Esophagus squamous epithelium (tissue), 4 donors: ENCODE results near the gene TAS1R2.

Experiments used
- CTCF ChIP-seq, 6 experiments: fragments of 450-650 bp in 4 of 6; fragments of 200-600 bp in 2 of 6; sonication (generic) in 2 of 6; IDR thresholded peaks; one replicate each; pipeline ENCODE4 v1.5.1; 2016 to 2019; ENCODE audit warnings: antibody characterized with exemption in 6 of 6, mild to moderate bottlenecking in 4 of 6, moderate library complexity in 4 of 6
- POLR2A ChIP-seq, 4 donors: fragments of 450-650 bp; IDR thresholded peaks; one replicate each; pipeline ENCODE4 v1.6.1; 2017; ENCODE audit warnings: antibody characterized with exemption in 4 of 4, mild to moderate bottlenecking in 4 of 4, moderate library complexity in 3 of 4

GRCh38 chr1:18809953-18810899 lies 49.2 kb downstream of the TAS1R2 start:
- TF ChIP-seq CTCF (IDR thresholded peaks at IDR 0.05) (no peak), POLR2A (IDR thresholded peaks at IDR 0.05) (no peak)
